GM12878 (cell line): ENCODE data around the gene C16orf92. TPM values are rescaled to one million over a fixed set of nuclear protein-coding genes. Genes with fewer than 3 reads are reported as not detected.

Source experiments
- ATAC-seq: fragments of 200-7000 bp; cut with Tn5 transposase; 3 replicates; pipeline ENCODE4 v1.9.1; 2020; ENCODE audit warnings: mild to moderate bottlenecking, moderate library complexity
- BruUV-seq: library from RNA; stranded (reverse); fragments of 400-500 nt; replicated peaks from 2 replicates; lab custom pipeline; 2021; lab: Mats Ljungman, UMichigan
- CTCF ChIA-PET: fragments of 300-600 bp; sonication (Branson Sonifier 250); formaldehyde crosslinking; extraction: SDS; loops from one replicate; lab custom pipeline; 2021; ENCODE audit warnings: inconsistent platforms; lab: Yijun Ruan, JAX
- POLR2A ChIA-PET: fragments of 350-600 bp; formaldehyde crosslinking; extraction: SDS; loops from one replicate; lab custom pipeline; 2021; ENCODE audit warnings: inconsistent platforms; lab: Charles Lee
- RAD21 ChIA-PET: fragments of 300-600 bp; sonication (Branson Sonifier 250); formaldehyde crosslinking; loops from one replicate; lab custom pipeline; 2023; ENCODE audit warnings: antibody characterized with exemption; ENCODE audit not compliant: unreplicated experiment; lab: Charles Lee
- SMC1A ChIA-PET: fragments of 300-600 bp; sonication (Branson Sonifier 250); formaldehyde crosslinking; loops from one replicate; lab custom pipeline; 2023; ENCODE audit not compliant: unreplicated experiment, uncharacterized antibody; lab: Charles Lee
- DNase-seq: peaks from one replicate; pipeline ENCODE4 v3.0.0-alpha.2; 2011; ENCODE audit warnings: low read depth, low spot score
- FAIRE-seq: peaks from 3 replicates; lab custom pipeline; 2011; peaks lifted over from hg19 to GRCh38; lab: Jason Lieb, UNC
- H2AFZ ChIP-seq: 2 replicates; pipeline ENCODE4 v1.6.0; 2011; ENCODE audit warnings: low read depth, low read length, control low read depth; ENCODE audit not compliant: control insufficient read depth
- H3K27ac ChIP-seq: 2 replicates; pipeline ENCODE4 v1.5.1; 2011; ENCODE audit warnings: control low read depth; ENCODE audit not compliant: control insufficient read depth, insufficient read depth
- H3K27me3 ChIP-seq, 2 experiments: replicated peaks in 1 of 2; 2 replicates each; pipeline versions ENCODE4 v1.6.0 to v1.6.1; 2011; ENCODE audit warnings: low read length in 1 of 2; ENCODE audit not compliant: control insufficient read depth in 2 of 2, insufficient read depth in 2 of 2
- H3K36me3 ChIP-seq, 2 experiments: 2 replicates each; pipeline ENCODE4 v1.5.1; 2011; ENCODE audit warnings: low read length in 1 of 2; ENCODE audit not compliant: control insufficient read depth in 2 of 2, insufficient read depth in 2 of 2
- H3K4me1 ChIP-seq: 2 replicates; pipeline ENCODE4 v1.6.1; 2011; ENCODE audit warnings: mild to moderate bottlenecking, low read length, moderate library complexity, mixed read lengths; ENCODE audit not compliant: control insufficient read depth, insufficient read depth
- H3K4me2 ChIP-seq: 2 replicates; pipeline ENCODE4 v1.6.0; 2011; ENCODE audit warnings: control low read depth; ENCODE audit not compliant: control insufficient read depth, insufficient read depth
- H3K4me3 ChIP-seq: fragments of 200-600 bp; sonication (generic); 2 replicates; pipeline ENCODE4 v1.5.1; 2016
- H3K79me2 ChIP-seq: 2 replicates; pipeline ENCODE4 v1.6.0; 2011; ENCODE audit warnings: low read length; ENCODE audit not compliant: control insufficient read depth, insufficient read depth
- H3K9ac ChIP-seq: 2 replicates; pipeline ENCODE4 v1.8.0; 2011; ENCODE audit warnings: low read length, control low read depth, mixed read lengths; ENCODE audit not compliant: control insufficient read depth, insufficient read depth
- H3K9me3 ChIP-seq: replicated peaks from 3 replicates; pipeline ENCODE4 v1.5.1; 2011; ENCODE audit warnings: mild to moderate bottlenecking, low read length; ENCODE audit not compliant: control insufficient read depth, insufficient read depth
- H4K20me1 ChIP-seq: 2 replicates; pipeline ENCODE4 v1.6.0; 2011; ENCODE audit not compliant: control insufficient read depth, insufficient read depth
- ASH2L ChIP-seq: fragments of 300-600, 200-600 bp; sonication (generic); IDR thresholded peaks from 2 replicates; pipeline ENCODE4 v1.6.1; 2017; ENCODE audit warnings: low read depth, mild to moderate bottlenecking, borderline replicate concordance
- CBX5 ChIP-seq: sonication (generic); IDR thresholded peaks from 2 replicates; pipeline ENCODE4 v1.6.1; 2016; ENCODE audit warnings: low read depth, moderate library complexity, mild to moderate bottlenecking, inconsistent platforms
- CREB1 ChIP-seq: IDR thresholded peaks from 2 replicates; pipeline ENCODE4 v1.6.1; 2012; ENCODE audit warnings: low read depth, mild to moderate bottlenecking, inconsistent platforms
- CREM ChIP-seq: IDR thresholded peaks from 2 replicates; pipeline ENCODE4 v1.6.1; 2014; ENCODE audit warnings: antibody characterized with exemption, low read depth
- ETV6 ChIP-seq, 2 experiments: fragments of 450-650 bp in 1 of 2; IDR thresholded peaks in 1 of 2; conservative IDR thresholded peaks in 1 of 2; 2 replicates each; pipeline ENCODE4 v1.6.1; 2014; ENCODE audit warnings: antibody characterized with exemption in 1 of 2, borderline replicate concordance in 1 of 2, low read depth in 1 of 2, mild to moderate bottlenecking in 1 of 2, moderate library complexity in 1 of 2
- GABPA ChIP-seq: IDR thresholded peaks from 2 replicates; pipeline ENCODE4 v1.6.1; 2014; ENCODE audit warnings: antibody characterized with exemption, low read depth, mild to moderate bottlenecking, inconsistent platforms
- HDAC2 ChIP-seq: fragments of 200-600 bp; sonication (generic); IDR thresholded peaks from 2 replicates; pipeline ENCODE4 v1.6.1; 2017
- HDGF ChIP-seq: fragments of 450-650 bp; IDR thresholded peaks from 2 replicates; pipeline ENCODE4 v1.6.1; 2016; ENCODE audit warnings: antibody characterized with exemption
- KDM1A ChIP-seq: fragments of 200-600 bp; sonication (generic); IDR thresholded peaks from 2 replicates; pipeline ENCODE4 v1.6.1; 2016; ENCODE audit warnings: borderline replicate concordance
- MEF2A ChIP-seq: IDR thresholded peaks from 2 replicates; pipeline ENCODE4 v1.6.1; 2011; ENCODE audit warnings: low read depth, mild to moderate bottlenecking, low read length, moderate library complexity; ENCODE audit not compliant: insufficient read depth
- MTA2 ChIP-seq: fragments of 450-650 bp; IDR thresholded peaks from 2 replicates; pipeline ENCODE4 v1.6.1; 2016; ENCODE audit warnings: low read depth, mild to moderate bottlenecking, moderate library complexity
- NBN ChIP-seq: fragments of 450-650 bp; IDR thresholded peaks from 2 replicates; pipeline ENCODE4 v1.6.1; 2016
- NR2C1 ChIP-seq: fragments of 450-650 bp; IDR thresholded peaks from 2 replicates; pipeline ENCODE4 v1.6.1; 2017; ENCODE audit warnings: antibody characterized with exemption, mild to moderate bottlenecking, moderate library complexity
- PAX5 ChIP-seq: IDR thresholded peaks from 2 replicates; pipeline ENCODE4 v1.6.1; 2011; ENCODE audit warnings: low read depth, low read length, borderline replicate concordance
- POLR2AphosphoS2 ChIP-seq: IDR thresholded peaks from 2 replicates; pipeline ENCODE4 v1.6.1; 2011; ENCODE audit warnings: low read depth, mild to moderate bottlenecking, low read length, improper control_type of control experiment, moderate library complexity
- SIN3A ChIP-seq: IDR thresholded peaks from 2 replicates; pipeline ENCODE4 v1.6.1; 2012; ENCODE audit warnings: low read depth, low read length, improper control_type of control experiment
- SMAD5 ChIP-seq: IDR thresholded peaks from 2 replicates; pipeline ENCODE4 v1.6.1; 2016; ENCODE audit warnings: antibody characterized with exemption, low read depth
- SUPT20H ChIP-seq: IDR thresholded peaks from 2 replicates; pipeline ENCODE4 v1.6.1; 2011; ENCODE audit warnings: low read depth, mild to moderate bottlenecking, low read length, moderate library complexity, borderline replicate concordance; ENCODE audit not compliant: control insufficient read depth
- ZNF622 ChIP-seq: fragments of 450-650 bp; IDR thresholded peaks from 2 replicates; pipeline ENCODE4 v1.6.1; 2017; ENCODE audit warnings: mild to moderate bottlenecking, inconsistent platforms
- WGBS: methylation state at CpG from one replicate; pipeline ENCODE4 v1.1.6; 2016; ENCODE audit warnings: low lambda C conversion rate; ENCODE audit not compliant: insufficient replicate concordance, insufficient coverage; ENCODE audit errors: missing lambda C conversion rate; 5-methylcytosine and 5-hydroxymethylcytosine counted together
- in situ Hi-C: fragments of 300-500 bp; cut with MboI; formaldehyde crosslinking; loops from 9 replicates; pipeline ENCODE4 v1.14.3; 2018; ENCODE audit warnings: mixed read lengths
- intact Hi-C: fragments of 100-400 bp; cut with micrococcal nuclease; formaldehyde crosslinking; loops from one replicate; pipeline ENCODE4 v1.14.2; 2022; ENCODE audit not compliant: unreplicated experiment
- polyA plus RNA-seq, 11 experiments: library from polyadenylated mRNA; depleted of rRNA in 4 of 11; unstranded in 6 of 11; stranded (reverse) in 5 of 11; fragments of >200 nt; fragmentation: Nextera tagmentation in 4 of 11; fragmentation: Illumina TruSeq in 1 of 11; extraction: Ambion mirVana in 4 of 11; extraction: Trizol in 1 of 11; gene quantifications; 1 replicate in 1 of 11; 2 replicates in 10 of 11; pipeline versions ENCODE4 v1.2.1 to v1.2.3, GENCODE V29; 2011 to 2016; ENCODE audit warnings: inconsistent platforms in 2 of 11, missing spikeins in 2 of 11, low read depth in 1 of 11
- total RNA-seq, 4 experiments: library from RNA; depleted of rRNA in 3 of 4; stranded (reverse); fragments of >200 nt in 3 of 4; fragmentation: Illumina TruSeq in 1 of 4; extraction: Trizol in 1 of 4; gene quantifications; 2 replicates each; pipeline versions ENCODE4 v1.2.1 to v1.2.3, GENCODE V29; 2013 to 2021
- TF ChIP-seq, protein P1 (sequence below): fragments of 450-650 bp; IDR thresholded peaks from 2 replicates; pipeline ENCODE4 v1.6.1; 2017; ENCODE audit warnings: mild to moderate bottlenecking, moderate library complexity

Gene C16orf92
- total and polyA plus RNA-seq, 10 of the 15 experiments (the other 5 are each of a cell fraction or from before 2014, with no cell fraction given): not detected

- no peaks in the 10 kb centered on the region for H4K20me1 ChIP-seq
- H3K4me3 ChIP-seq: peak within 1 kb of the TSS; percentile 81
- ATAC-seq: peak; percentile 96
- POLR2A ChIA-PET: interaction anchor here (0.6 to 2.8 kb wide), 7 partner anchors 21 to 612 kb away, joined by 3 to 16 read pairs (median 5); partner anchors contain the start of genes KCTD13, TAOK2 and TMEM219
- TSS peak; percentile 66 for BruUV-seq
- SMC1A ChIA-PET: interaction anchor here (0.6 to 1.3 kb wide), 3 partner anchors 23 to 180 kb away, joined by 3 read pairs; partner anchors contain the start of genes PAGR1, TAOK2 and TMEM219
- H3K36me3 ChIP-seq: peaks cover 8 to 12% of the 10 kb centered on the region in 2 experiments
- H3K79me2 ChIP-seq: peaks cover 19% of the 10 kb centered on the region
- H3K9ac ChIP-seq: peak within 1 kb of the TSS; percentile 88
- H3K27ac ChIP-seq: peak within 1 kb of the TSS; percentile 91
- intact Hi-C loops (loop anchor here (2.0 kb wide), 1 partner anchor 179 kb away; the partner anchor contains the start of gene PAGR1), in situ Hi-C loops (no loop called here)
- CTCF ChIA-PET: interaction anchor here (0.7 to 1.9 kb wide), 6 partner anchors 10 to 168 kb away, joined by 3 to 6 read pairs (median 4); partner anchors contain the start of genes TAOK2 and TMEM219
- WGBS: 1% methylated on average over 65 of the region's 65 CpGs
- peaks cover 9% of the 10 kb centered on the region for H3K4me1 ChIP-seq
- peak within 1 kb of the TSS; percentile 98 for H2AFZ ChIP-seq
- H3K27me3 ChIP-seq: no peaks in the 10 kb centered on the region
- RAD21 ChIA-PET: interaction anchor here (1.4 kb wide), 1 partner anchor 23 kb away, joined by 5 read pairs; no protein-coding TSS in a partner anchor
- peak within 1 kb of the TSS; percentile 95 for H3K4me2 ChIP-seq
- DNase-seq: peak; percentile 88
- H3K9me3 ChIP-seq: no peaks in the 10 kb centered on the region
- FAIRE-seq: peak; percentile 96
- TF ChIP-seq HDAC2: no peak
- no peak for TF ChIP-seq ZNF622
- no peak for TF ChIP-seq SUPT20H
- TF ChIP-seq MEF2A: 0 out of 2 replicates have a peak, but pooled peaks have one; percentile 26
- TF ChIP-seq PAX5: peak; percentile 36; the same call in 1 of the 2 replicates
- peak; percentile 81 for TF ChIP-seq NR2C1
- TF ChIP-seq CBX5: no peak
- peak; percentile 76 for TF ChIP-seq POLR2AphosphoS2
- peak; percentile 75 for TF ChIP-seq GABPA
- peak; percentile 63 for TF ChIP-seq SIN3A
- no peak for TF ChIP-seq ASH2L
- TF ChIP-seq MTA2: no peak
- TF ChIP-seq ETV6 (conservative IDR thresholded peaks at IDR 0.05 in 1 of 2, IDR thresholded peaks at IDR 0.05 in 1 of 2; ENCODE audit: borderline replicate concordance in 1 of 2, low read depth in 1 of 2): peak in 1 of 2 experiments; percentile 28; a peak in 1 of 4 replicates
- TF ChIP-seq NBN: peak; percentile 85
- peak; percentile 70; the same call in 1 of the 2 replicates for TF ChIP-seq SMAD5
- peak; percentile 98 for TF ChIP-seq CREB1
- TF ChIP-seq CREM: peak; percentile 98
- TF ChIP-seq, protein P1, sequence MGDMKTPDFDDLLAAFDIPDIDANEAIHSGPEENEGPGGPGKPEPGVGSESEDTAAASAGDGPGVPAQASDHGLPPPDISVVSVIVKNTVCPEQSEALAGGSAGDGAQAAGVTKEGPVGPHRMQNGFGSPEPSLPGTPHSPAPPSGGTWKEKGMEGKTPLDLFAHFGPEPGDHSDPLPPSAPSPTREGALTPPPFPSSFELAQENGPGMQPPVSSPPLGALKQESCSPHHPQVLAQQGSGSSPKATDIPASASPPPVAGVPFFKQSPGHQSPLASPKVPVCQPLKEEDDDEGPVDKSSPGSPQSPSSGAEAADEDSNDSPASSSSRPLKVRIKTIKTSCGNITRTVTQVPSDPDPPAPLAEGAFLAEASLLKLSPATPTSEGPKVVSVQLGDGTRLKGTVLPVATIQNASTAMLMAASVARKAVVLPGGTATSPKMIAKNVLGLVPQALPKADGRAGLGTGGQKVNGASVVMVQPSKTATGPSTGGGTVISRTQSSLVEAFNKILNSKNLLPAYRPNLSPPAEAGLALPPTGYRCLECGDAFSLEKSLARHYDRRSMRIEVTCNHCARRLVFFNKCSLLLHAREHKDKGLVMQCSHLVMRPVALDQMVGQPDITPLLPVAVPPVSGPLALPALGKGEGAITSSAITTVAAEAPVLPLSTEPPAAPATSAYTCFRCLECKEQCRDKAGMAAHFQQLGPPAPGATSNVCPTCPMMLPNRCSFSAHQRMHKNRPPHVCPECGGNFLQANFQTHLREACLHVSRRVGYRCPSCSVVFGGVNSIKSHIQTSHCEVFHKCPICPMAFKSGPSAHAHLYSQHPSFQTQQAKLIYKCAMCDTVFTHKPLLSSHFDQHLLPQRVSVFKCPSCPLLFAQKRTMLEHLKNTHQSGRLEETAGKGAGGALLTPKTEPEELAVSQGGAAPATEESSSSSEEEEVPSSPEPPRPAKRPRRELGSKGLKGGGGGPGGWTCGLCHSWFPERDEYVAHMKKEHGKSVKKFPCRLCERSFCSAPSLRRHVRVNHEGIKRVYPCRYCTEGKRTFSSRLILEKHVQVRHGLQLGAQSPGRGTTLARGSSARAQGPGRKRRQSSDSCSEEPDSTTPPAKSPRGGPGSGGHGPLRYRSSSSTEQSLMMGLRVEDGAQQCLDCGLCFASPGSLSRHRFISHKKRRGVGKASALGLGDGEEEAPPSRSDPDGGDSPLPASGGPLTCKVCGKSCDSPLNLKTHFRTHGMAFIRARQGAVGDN: 0 out of 2 replicates have a peak, but pooled peaks have one; percentile 44
- no peak for TF ChIP-seq KDM1A
- peak; percentile 62; the same call in 1 of the 2 replicates for TF ChIP-seq HDGF
These were observed 26.9 kb upstream of the C16orf92 start, which contains the start of gene INO80E for GRCh38 chr16:29995911-29996765. INO80E (plus strand) TSS chr16:29996241; CDS start chr16:29996311, 70 bp downstream.
